Measurements from ENCODE around the gene VARS2. TPM values are rescaled to one million over a fixed set of nuclear protein-coding genes. Genes with fewer than 3 reads are reported as not detected.
"Not testable (repeated sequence)": the region's sequence is repeated elsewhere in the genome, so short reads cannot be mapped to it uniquely, and the experiment has no call there.

The VARS2 gene
- total RNA-seq, 1 experiment from 2014 or later, result 24.6 TPM

DNA sequence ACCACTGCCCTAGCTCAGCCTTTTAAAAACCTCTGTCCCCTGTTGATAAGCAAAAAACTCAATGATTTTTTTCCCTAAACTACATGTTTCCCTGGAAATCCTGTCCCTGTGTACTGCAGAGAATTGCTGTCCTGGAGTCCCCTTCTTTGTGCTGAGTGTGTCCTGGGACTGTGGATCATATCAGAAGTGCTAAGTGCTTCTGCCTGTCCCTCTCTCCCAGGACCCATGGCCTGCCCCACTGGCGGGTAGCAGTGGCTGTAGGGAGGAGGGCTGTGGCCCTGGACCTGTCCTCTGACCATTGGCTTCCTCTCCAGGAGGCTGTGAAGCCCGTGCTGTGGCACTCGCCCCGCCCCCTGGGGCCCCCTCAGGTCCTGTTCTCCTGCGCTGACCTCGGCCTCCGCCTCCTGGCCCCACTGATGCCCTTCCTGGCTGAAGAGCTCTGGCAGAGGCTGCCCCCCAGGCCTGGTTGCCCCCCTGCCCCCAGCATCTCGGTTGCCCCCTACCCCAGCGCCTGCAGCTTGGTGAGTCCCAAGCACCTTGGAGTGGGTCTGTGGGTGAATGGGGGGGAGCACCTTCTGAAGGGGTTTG, 10.1 kb downstream of the VARS2 start:
- not testable (repeated sequence) for DNase-seq (ENCODE audit: extremely low read depth, low read depth)

DNA sequence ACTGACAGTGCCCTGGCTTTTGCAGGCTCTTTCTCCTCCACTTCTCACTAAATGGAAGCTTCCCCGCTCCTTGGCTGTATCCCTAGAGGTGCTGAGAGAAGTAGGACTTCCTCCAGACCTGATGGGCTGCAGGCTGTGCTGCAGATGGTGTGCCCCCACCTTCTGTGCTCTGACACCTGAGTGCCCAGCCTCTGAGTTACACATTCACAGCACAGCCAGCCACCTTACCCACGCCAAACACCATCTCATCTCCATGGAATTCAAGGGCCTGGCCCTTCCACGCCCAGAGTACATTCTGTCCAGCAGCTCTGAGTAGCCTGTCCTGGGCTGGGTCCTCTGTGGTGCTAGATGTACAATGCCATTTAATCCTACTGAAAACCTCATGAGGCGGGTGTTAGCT, 12.6 kb downstream of the VARS2 start:
- no peak for DNase-seq (ENCODE audit: extremely low read depth, low read depth)

DNA sequence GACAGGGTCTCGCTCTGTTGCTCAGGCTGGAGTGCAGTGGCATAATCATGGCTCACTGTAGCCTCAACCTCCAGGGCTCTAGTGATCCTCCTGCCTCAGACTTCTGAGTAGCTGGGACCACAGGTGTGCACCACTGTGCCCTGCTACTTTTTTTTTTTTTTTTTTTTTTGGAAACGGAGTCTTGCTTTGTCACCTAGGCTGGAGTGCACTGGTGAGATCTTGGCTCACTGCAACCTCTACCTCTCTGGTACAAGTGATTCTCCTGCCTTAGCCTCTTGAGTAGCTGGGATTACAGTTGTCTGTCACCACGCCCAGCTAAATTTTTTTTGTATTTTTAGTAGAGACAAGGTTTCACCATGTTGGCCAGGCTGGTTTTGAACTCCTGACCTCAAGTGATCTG, 13.0 kb downstream of the VARS2 start:
- DNase-seq (ENCODE audit: extremely low read depth, low read depth), result not testable (repeated sequence)

DNA sequence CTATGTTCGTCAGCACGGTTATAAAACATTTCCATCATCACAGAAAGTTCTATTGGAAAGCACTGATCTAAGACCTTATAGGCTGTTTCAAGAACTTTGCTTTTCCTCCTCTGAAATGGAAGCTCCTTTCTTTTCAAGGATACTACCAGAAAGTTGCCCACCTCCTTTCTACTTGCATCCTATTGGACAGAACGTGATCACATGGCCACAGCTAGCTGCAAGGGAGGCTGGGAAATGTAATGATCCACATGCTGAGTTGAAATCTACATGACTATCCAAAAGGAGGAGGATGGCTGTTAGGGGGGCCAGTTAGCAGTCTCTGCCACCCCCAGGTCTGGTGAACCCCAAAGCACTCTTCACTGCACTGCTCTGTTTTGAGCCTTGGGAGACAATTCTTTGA, 14.6 kb downstream of the VARS2 start:
- no peak for DNase-seq (ENCODE audit: extremely low read depth, low read depth)

DNA sequence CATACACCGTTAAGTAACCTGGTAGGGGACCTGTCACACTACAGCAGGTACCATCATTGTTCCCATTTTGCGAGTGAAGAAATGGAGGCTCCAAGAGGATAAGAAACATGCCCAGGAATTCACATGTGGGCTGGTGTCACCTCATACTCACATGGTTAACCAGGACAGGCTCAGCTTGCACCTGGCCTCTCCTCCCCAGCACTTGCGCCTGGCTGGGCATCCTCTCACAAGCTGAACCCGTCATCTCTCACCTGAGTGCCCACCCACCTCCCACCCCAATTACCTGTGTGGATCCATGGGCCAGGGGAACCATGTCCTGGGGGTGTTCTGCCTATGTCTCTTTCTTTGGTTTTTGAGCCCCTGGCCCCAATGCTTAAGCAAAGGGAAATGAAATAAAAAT, 16.5 kb downstream of the VARS2 start:
- DNase-seq (ENCODE audit: extremely low read depth, low read depth), result no peak

DNA sequence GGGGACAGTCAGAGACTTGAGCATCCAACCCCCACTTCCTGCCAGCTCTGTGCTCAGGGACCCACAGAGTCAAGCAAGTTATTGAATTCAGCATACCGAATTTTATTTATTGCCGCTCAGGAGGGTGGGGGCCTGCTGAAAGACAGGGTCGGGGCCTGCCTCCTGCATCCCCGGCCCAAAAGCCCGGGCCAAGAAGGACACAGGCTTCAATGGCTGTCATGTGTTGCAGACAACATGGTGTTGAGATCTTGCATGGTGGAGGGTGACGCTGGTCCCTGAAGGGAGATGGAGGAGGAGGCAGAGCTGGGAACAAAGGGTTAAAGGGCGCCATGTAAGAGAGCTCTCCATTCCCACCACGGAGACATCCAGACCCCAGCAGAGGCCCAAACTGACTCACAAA, 17.2 kb downstream of the VARS2 start:
- DNase-seq (ENCODE audit: extremely low read depth, low read depth), result no peak

DNA sequence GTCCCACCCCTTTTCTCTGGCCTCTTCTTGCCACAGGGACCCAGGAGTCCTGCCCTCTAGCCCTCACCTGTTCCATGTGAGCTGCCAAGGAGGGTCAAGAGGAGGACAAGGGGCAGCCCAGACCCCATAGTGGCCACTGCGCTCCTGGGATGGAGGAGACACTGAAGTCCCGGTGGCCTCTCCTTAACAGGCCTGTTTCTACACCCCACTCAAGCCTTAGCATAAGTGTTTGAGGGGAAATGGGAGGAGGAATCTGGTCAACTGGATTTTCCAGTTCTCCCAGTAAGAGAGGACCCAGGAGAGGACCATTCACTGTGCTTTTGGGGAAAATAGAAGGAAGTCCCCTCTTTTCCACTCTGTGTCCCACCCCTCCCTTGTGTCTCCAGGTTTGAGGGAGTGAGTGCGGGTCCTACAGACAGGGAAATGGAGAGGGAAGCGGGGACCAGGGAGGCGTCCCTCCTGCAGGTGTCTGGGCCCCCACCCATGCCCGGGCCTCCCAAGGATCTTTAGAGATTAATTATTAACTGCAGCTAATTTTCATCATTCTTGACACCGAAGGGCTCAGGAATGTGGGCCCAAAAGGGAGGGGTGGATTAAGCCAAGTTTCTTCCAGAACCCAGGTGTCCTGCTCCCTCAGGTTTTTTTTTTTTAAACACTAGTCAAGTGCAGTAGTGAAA, 18.1 kb downstream of the VARS2 start, which contains the start of gene SFTA2:
SFTA2 (minus strand) TSS at position 202 of the 677 bp plus-strand sequence; CDS start at position 128, 74 bp downstream.
- no peak for DNase-seq (ENCODE audit: extremely low read depth, low read depth)

DNA sequence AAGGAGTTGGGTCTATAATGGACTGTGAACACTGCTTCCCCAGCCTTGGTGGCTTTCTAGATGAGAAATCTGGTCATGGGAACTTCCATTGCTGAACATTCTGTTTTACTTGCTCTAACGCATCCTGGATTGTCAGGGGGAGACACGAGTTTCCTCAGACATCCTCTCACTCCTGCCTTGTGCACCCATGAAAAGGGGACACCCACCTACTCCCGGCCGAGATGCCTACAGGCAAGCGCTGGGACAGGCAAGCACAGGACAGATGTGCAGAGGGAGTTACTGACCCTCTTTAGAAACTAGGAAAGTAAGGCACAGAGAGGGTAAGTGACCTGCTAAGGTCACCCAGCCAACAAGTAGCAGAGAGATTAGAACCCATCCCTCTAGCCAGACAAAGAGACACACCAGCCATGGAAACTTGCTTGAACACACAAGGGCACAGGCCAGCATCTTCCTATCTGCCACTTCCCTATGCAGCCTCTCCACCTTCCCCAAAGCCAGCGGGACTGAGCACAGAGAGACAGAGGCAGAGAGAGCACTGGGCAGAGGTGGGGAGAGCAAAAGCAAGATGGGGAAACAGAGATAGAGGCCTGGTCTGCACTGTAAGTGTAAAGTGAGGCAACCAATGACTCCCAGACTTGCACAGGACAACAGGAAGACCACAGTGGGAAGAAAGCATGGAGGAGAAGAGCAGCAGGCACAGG, 18.8 kb downstream of the VARS2 start:
- no peak for DNase-seq (ENCODE audit: extremely low read depth, low read depth)

DNA sequence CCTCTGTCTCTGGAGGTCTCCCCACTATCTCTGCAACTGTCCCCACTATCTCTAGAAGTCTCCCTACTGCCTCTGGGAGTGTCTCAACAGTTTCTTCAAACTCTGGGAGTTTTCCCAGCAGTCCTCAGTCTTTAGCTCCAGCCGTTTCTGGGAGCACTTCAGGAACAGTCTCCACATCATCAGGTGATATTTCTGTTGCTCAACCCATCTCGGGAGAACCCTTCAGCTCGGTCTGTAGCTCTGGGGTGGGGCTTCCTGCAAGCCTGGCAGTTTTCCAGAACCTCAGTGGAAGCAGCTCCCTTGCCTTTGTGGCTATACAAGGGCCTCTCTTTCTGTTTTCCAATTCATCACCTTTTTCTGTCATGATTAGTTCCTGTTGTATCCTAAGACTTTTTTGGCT, 21.0 kb downstream of the VARS2 start:
- DNase-seq (ENCODE audit: extremely low read depth, low read depth), result no peak

DNA sequence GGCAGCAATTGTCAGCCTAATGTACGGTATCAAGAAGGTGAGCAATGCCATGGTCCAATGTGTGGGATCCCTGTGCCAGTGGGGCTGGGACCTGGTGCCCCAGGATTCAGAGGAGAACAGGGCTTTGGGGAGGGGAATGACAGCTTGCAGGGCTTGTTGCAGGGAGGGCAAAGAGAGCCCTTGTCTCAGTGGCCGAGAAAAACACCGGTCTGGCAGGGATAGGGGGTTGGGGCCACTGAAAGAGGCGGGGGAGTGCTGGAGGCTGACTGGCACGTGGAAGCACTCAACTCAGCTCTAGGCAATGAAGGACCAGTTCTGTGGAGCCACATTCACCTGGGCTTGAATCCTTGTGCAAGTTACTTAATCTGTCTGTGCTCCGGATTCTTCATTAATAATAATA, 23.2 kb downstream of the VARS2 start:
- DNase-seq (ENCODE audit: extremely low read depth, low read depth), result no peak

DNA sequence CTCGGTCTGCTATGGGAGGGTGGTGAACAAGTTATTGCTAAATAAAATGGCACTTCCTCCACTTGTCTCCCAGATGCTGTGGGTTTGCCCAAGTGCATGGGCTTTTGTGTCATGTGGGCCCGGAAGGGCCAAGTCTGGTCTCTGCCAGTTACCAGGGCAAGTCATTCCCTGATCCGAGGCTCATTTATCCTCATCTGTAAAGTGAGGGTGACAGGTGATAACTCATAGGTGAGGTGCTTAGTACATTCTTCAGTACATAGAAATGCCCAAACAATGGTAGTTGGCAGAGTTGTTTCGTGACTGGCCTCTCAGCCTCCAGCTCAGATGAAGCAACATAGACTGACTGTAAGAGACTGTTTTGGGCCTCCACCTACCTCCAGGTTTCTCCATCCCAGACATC, 24.7 kb downstream of the VARS2 start:
- DNase-seq (ENCODE audit: extremely low read depth, low read depth), result no peak

DNA sequence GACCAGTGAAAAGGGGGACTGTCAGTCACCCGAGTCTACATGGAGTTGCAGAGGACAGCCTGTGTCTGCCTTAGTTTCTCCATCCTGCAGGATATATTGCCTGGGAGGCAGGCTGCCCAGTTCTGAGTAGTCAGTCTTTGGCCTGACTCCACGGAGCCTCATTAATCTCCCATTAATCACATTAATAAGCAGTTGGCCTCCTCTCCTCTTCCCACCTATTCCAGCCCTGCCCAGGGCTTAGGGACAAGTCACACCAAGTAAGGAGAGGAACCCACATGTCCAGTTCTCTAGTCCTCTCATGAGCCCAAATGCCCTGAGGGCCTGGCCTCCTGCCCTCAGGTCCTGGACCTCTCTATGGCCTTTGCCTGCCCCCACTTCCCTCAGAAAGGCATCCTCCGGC, 25.4 kb downstream of the VARS2 start:
- DNase-seq (ENCODE audit: extremely low read depth, low read depth), result no peak

DNA sequence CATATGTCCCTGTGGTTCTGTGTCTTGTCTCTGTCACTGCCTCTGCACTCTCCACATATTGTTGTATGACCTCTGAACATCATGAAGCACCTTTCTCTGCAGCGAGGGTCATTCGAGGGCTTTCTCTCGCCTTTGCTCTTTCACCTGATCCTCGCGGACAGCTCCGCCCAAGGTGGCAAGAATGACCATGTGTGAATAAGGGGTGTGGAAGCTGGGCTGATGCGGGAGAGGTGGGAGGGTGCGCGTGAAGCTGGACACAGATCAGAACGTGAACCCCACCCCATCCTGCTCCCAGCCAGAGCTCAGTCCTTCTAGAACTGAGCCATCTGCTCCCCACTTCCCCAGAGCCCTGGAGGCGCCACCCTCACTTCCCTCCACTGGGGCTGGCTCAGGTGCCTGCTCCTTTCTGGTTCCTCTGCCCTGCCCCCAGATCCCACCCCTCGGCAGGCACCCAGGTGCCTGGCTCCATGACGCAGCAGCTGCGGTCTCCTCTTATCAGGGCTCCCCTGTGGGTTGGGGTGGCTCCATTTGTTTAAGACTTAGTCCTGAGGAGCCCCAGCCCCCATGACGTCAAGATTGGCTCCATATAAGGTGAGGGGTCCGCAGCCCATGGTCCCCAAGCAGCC, 26.4 kb downstream of the VARS2 start, which contains the start of gene MUCL3:
MUCL3 (plus strand) TSS at position 613 of the 626 bp plus-strand sequence. CDS start 27 bp downstream, outside the sequence.
- no peak for DNase-seq (ENCODE audit: extremely low read depth, low read depth)

DNA sequence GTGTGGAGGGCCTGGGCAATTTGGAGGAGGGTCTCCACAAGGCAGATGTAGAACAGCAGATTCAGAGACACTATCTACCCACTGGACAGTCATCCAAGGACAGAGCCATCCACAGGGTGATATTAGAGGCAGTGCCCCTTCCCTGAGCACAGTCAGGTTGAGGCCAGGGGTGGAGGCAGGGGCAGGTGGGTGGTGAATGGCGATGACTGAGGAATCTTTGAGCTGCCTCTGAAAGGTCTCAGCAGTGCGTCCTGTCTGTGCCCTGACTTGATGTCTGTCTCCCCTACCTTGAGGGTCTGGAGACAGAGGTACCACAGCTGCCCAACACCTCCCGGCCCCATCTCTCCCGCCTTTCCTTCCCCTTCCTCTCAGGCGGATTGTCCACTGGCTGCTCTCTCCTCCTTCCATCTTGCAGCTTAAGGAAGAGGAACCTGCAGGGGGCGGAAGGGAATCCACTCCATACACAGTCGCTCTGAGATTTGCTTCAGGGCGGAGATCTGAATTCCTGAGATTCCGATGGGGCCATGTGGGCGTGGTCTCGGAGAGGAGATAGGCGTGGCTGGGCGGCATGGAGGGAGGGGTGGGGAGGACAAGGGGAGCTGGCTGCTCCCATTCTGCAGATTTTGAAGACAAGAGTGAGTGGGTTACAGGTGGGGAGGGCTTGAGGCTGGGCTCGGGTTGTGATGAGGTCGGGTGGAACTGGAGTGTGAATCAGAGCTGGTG, 28.5 kb downstream of the VARS2 start:
- DNase-seq (ENCODE audit: extremely low read depth, low read depth), result peak; percentile 91

DNA sequence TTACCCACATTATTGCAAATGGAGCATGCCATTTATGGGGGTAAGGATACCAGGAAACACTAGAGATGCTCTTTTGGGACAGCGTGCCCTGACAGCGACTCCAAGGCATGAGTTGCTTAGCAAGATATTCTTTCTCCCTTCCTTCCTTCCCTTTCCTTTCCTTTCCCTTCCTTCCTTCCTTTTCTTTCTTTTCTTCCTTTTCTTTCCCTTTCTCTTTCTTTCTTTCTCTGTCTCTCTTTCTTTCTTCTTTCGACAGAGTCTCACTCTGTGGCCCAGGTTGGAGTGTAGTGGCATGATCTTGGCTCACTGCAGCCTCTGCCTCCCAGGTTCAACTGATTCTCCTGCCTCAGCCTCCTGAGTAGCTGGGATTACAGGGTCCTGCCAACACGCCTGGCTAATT, 30.0 kb downstream of the VARS2 start:
- DNase-seq (ENCODE audit: extremely low read depth, low read depth), result no peak

DNA sequence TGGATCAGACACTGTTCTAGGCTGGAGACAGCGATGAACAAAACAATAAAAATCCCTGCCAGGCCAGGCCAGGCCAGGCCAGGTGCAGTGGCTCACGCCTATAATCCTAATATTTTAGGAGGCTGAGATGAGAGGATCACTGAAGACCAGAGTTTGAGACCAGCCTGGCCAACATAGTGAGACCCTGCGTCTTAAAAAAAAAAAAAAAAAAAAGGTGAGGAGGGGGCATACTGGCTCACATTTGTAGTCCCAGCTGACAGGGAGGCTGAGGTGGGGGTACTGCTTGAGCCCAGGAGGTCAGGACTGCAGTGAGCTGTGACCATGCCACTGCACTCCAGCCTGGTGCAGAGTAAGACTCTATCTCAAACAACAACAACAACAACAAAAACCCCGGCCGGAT, 31.2 kb downstream of the VARS2 start:
- DNase-seq (ENCODE audit: extremely low read depth, low read depth), result no peak

DNA sequence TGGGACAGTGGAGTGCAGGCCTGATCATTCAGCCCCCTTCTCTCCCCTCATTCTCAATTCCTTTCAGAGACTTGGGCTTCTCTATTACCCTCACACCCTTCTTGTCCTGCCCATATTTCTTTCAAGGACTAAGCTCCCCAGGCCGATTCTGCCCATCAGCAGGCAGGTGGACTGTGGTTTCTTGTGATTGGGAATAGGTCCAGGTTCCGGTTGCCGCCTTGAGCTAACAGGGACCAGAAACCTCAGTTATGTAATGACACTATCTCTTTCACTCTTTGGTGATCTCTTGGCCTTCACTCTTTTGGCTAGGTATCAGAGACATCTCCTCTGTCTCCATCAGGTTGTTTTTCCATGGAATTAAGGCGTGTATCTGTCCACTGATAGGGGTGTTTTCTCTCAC, 33.2 kb downstream of the VARS2 start:
- DNase-seq (ENCODE audit: extremely low read depth, low read depth), result no peak

DNA sequence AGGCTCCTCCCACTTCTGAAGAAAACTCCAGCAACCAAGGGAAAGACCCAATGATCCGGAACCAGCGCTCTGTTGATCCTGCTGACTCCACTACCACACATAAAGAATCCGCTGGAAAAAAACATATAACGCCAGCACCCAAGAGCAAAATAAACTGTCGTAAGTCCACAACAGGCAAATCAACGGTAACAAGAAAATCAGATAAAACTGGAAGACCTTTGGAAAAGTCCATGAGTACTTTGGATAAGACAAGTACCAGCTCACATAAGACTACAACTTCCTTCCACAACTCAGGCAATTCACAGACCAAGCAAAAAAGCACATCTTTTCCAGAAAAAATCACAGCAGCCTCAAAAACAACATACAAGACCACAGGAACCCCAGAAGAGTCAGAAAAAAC, 34.8 kb downstream of the VARS2 start:
- no peak for DNase-seq (ENCODE audit: extremely low read depth, low read depth)

DNA sequence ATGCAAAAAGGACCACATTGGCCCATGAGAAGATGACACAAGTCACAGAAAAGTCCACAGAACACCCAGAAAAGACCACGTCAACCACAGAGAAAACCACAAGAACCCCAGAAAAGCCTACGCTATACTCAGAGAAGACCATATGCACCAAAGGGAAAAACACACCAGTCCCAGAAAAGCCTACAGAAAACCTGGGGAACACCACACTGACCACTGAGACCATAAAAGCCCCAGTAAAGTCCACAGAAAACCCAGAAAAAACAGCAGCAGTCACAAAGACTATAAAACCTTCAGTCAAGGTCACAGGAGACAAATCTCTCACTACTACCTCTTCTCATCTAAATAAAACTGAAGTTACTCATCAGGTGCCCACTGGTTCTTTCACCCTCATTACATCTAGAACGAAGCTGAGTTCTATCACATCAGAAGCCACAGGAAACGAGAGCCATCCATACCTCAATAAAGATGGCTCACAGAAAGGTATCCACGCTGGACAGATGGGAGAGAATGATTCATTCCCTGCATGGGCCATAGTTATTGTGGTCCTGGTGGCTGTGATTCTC, 38.0 kb downstream of the VARS2 start:
- DNase-seq (ENCODE audit: extremely low read depth, low read depth), result no peak

DNA sequence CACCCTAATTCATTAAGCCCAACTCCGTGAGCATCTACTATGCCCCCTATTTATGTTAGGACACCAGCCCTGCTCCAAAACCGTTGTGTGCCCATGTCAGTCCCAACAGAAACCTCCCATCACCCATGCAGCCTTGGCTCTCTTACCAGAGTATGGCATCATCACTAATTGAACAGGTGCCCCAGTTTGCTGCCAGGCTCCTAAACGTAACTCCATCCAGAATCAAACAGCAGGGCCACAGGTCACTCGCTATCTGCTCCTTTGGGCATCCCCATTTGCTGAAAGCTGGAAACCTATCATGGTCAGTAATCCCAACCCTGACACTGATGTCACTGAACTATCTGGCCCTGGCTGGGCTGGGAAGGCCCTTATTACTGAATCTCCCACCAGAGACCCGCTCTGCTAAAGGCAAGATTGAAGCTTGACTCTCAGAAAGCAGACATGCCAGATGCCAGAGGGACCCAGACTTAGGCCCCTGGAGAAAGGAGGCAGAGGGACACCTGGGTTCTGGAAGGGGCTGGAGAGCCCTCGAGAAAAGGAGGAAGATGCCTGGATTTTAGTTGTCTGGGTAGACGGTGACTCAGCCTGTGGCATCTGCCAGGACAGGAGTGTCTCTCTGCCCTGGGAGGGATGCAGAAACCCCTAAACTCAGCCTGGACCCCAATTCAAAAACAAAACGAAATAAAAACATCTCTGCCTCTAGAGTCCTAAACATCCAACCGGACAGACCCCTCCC, 40.8 kb downstream of the VARS2 start:
- DNase-seq (ENCODE audit: extremely low read depth, low read depth), result no peak

Data from NCI-H460 (cell line).